GM13976 (cell line): ENCODE measurements around the gene TRAPPC2.

Experiments used
- DNase-seq: peaks from one replicate; pipeline ENCODE4 v3.0.0; 2012; ENCODE audit warnings: low spot score
- CTCF ChIP-seq: IDR thresholded peaks from 2 replicates; pipeline ENCODE4 v1.5.1; 2012; ENCODE audit warnings: borderline replicate concordance, mild to moderate bottlenecking; ENCODE audit not compliant: insufficient read depth; ENCODE audit errors: extremely low read depth, missing control alignments, control extremely low read depth
- in situ Hi-C: fragments of 300-500 bp; cut with MboI; formaldehyde crosslinking; loops from one replicate; pipeline ENCODE4 v1.12.0; 2022; ENCODE audit warnings: low sequenced_read_pairs, mixed read lengths, inconsistent platforms; ENCODE audit not compliant: unreplicated experiment

Gene TRAPPC2

GRCh38 chrX:13752141-13752540 is 17.7 kb upstream of the TRAPPC2 start:
- DNase-seq, result no peak
- in situ Hi-C loops, result no loop called here

GRCh38 chrX:13750812-13751211 is 16.4 kb upstream of the TRAPPC2 start:
- in situ Hi-C loops, result no loop called here
- no peak for DNase-seq
- no peak for TF ChIP-seq CTCF

More at GRCh38 chrX:13752141-13752540, 17.7 kb upstream of the TRAPPC2 start:
- no peak for TF ChIP-seq CTCF

- peak; percentile 49 for TF ChIP-seq CTCF
- DNase-seq, result peak; percentile 28
- in situ Hi-C loops, result no loop called here
Observed at GRCh38 chrX:13750204-13750603, 15.8 kb upstream of the TRAPPC2 start.

- no peak for TF ChIP-seq CTCF
- DNase-seq, result no peak
- in situ Hi-C loops, result loop anchor here (5.0 to 10.0 kb wide), 2 partner anchors 91 to 276 kb away; partner anchors contain the start of gene GEMIN8
Observed at GRCh38 chrX:13748486-13748885, 14.1 kb upstream of the TRAPPC2 start.

GRCh38 chrX:13747836-13748235 is 13.4 kb upstream of the TRAPPC2 start:
- DNase-seq, result no peak
- no peak for TF ChIP-seq CTCF
- in situ Hi-C loops, result loop anchor here (5.0 to 10.0 kb wide), 2 partner anchors 91 to 277 kb away; partner anchors contain the start of gene GEMIN8

GRCh38 chrX:13742397-13743176 is 8.2 kb upstream of the TRAPPC2 start:
- DNase-seq, result peak; percentile 61
- no peak for TF ChIP-seq CTCF
- in situ Hi-C loops, result loop anchor here (10.0 kb wide), 1 partner anchor 282 kb away; the partner anchor contains the start of gene GEMIN8
